ENCODE measurements around the gene FAM3D.

GRCh38 chr3:58613236-58614132 lies 53.1 kb downstream of the FAM3D start:
- no peak for TF ChIP-seq GABPA (IDR thresholded peaks at IDR 0.05; ENCODE audit: borderline replicate concordance, insufficient read depth, low read length)
- no peak for TF ChIP-seq POLR2AphosphoS5 (IDR thresholded peaks at IDR 0.05; ENCODE audit: low read depth, low read length)
- TF ChIP-seq EZH2 (IDR thresholded peaks at IDR 0.05; ENCODE audit: low read depth, low read length, severe bottlenecking): no peak
- no peak for TF ChIP-seq SP1 (IDR thresholded peaks at IDR 0.05; ENCODE audit: low read depth, low read length)
- TF ChIP-seq HDAC2 (IDR thresholded peaks at IDR 0.05; ENCODE audit: borderline replicate concordance in 1 of 2, low read depth in 2 of 2, low read length in 2 of 2): no peak
- TF ChIP-seq CTCF (IDR thresholded peaks at IDR 0.05; ENCODE audit: control extremely low read depth in 1 of 3, insufficient read depth in 1 of 3, low read depth in 1 of 3, low read length in 3 of 3): no peak
- TF ChIP-seq USF2 (IDR thresholded peaks at IDR 0.05; ENCODE audit: low read length): no peak
- no peak for TF ChIP-seq SRF (IDR thresholded peaks at IDR 0.05; ENCODE audit: low read depth, low read length)
- TF ChIP-seq TCF12 (IDR thresholded peaks at IDR 0.05; ENCODE audit: low read depth, low read length): no peak
- TF ChIP-seq JUND (IDR thresholded peaks at IDR 0.05; ENCODE audit: low read length): no peak
